GM12892 (cell line): ENCODE results near the gene TAL2.

Source experiments
- POLR2A ChIP-seq: IDR thresholded peaks from 2 replicates; pipeline ENCODE4 v1.6.1; 2011; ENCODE audit warnings: low read depth, low read length, control low read depth
- POLR2AphosphoS5 ChIP-seq: IDR thresholded peaks from 2 replicates; pipeline ENCODE4 v1.6.1; 2011; ENCODE audit warnings: low read depth, low read length, control low read depth
- TAF1 ChIP-seq: IDR thresholded peaks from 2 replicates; pipeline ENCODE4 v1.6.1; 2011; ENCODE audit warnings: low read depth, mild to moderate bottlenecking, control low read depth, low read length, borderline replicate concordance

- TF ChIP-seq TAF1 (no peak), POLR2AphosphoS5 (no peak), POLR2A (no peak)
Observed at GRCh38 chr9:105701145-105701544, 38.9 kb downstream of the TAL2 start.
